CD14-positive monocyte (primary cell): ENCODE measurements around the gene PLPP2. TPM values are rescaled to one million over a fixed set of nuclear protein-coding genes. Genes with fewer than 3 reads are reported as not detected.

ENCODE experiments used
- DNase-seq, 3 donors: peaks; one replicate each; pipeline ENCODE4 v3.0.0-alpha.2; 2011 to 2022
- H2AFZ ChIP-seq: 2 replicates; pipeline ENCODE4 v1.6.0; 2012; ENCODE audit warnings: mild to moderate bottlenecking, low read depth, low read length, inconsistent platforms; ENCODE audit not compliant: insufficient read depth, poor library complexity, severe bottlenecking
- H3K27ac ChIP-seq, 2 donors: 1 replicate in 1 of 2; 2 replicates in 1 of 2; pipeline ENCODE4 v1.5.1; 2012 to 2013; ENCODE audit warnings: low read length in 2 of 2, control low read depth in 1 of 2, inconsistent platforms in 1 of 2, low read depth in 1 of 2, mild to moderate bottlenecking in 1 of 2
- H3K27me3 ChIP-seq, 2 donors: one replicate each; pipeline versions ENCODE4 v1.6.0 to v1.6.1; 2011 to 2013; ENCODE audit warnings: low read length in 2 of 2; ENCODE audit not compliant: control insufficient read depth in 2 of 2, insufficient read depth in 2 of 2
- H3K36me3 ChIP-seq, 2 donors: replicated peaks in 1 of 2; 1 replicate in 1 of 2; 2 replicates in 1 of 2; pipeline versions ENCODE4 v1.5.1 to v1.6.1; 2012 to 2013; ENCODE audit warnings: low read length in 2 of 2, control low read depth in 1 of 2, inconsistent platforms in 1 of 2, mild to moderate bottlenecking in 1 of 2; ENCODE audit not compliant: insufficient read depth in 2 of 2, control insufficient read depth in 1 of 2
- H3K4me1 ChIP-seq, 2 donors: 1 replicate in 1 of 2; 2 replicates in 1 of 2; pipeline versions ENCODE4 v1.5.1 to v1.6.1; 2012 to 2013; ENCODE audit warnings: low read length in 2 of 2, control low read depth in 1 of 2, inconsistent platforms in 1 of 2, mild to moderate bottlenecking in 1 of 2, moderate library complexity in 1 of 2; ENCODE audit not compliant: insufficient read depth in 2 of 2, control insufficient read depth in 1 of 2
- H3K4me2 ChIP-seq: replicated peaks from 2 replicates; pipeline ENCODE3; 2012; ENCODE audit warnings: low read length, moderate library complexity, mild to moderate bottlenecking; ENCODE audit not compliant: poor library complexity, severe bottlenecking; ENCODE audit errors: extremely low read depth
- H3K4me3 ChIP-seq, 3 experiments: fragments of 200-600 bp in 1 of 3; sonication (generic) in 1 of 3; replicated peaks in 1 of 3; 1 replicate in 2 of 3; 2 replicates in 1 of 3; pipeline ENCODE4 v1.5.1; 2011 to 2013; ENCODE audit warnings: low read length in 3 of 3, mild to moderate bottlenecking in 3 of 3, control low read depth in 2 of 3, low read depth in 2 of 3, inconsistent platforms in 1 of 3, moderate library complexity in 1 of 3
- H3K79me2 ChIP-seq: 2 replicates; pipeline ENCODE4 v1.6.0; 2012; ENCODE audit warnings: mild to moderate bottlenecking, control low read depth, inconsistent platforms, low read length, moderate library complexity; ENCODE audit not compliant: insufficient read depth
- H3K9ac ChIP-seq: 2 replicates; pipeline ENCODE4 v1.6.0; 2017; ENCODE audit warnings: low read length, mild to moderate bottlenecking; ENCODE audit not compliant: insufficient read depth, poor library complexity, severe bottlenecking
- H3K9me3 ChIP-seq, 2 donors: replicated peaks in 1 of 2; 1 replicate in 1 of 2; 2 replicates in 1 of 2; pipeline versions ENCODE4 v1.5.1 to v1.6.1; 2012 to 2013; ENCODE audit warnings: low read length in 2 of 2, control low read depth in 1 of 2; ENCODE audit not compliant: control insufficient read depth in 1 of 2, insufficient read depth in 1 of 2
- H4K20me1 ChIP-seq: 2 replicates; pipeline ENCODE4 v1.6.0; 2012; ENCODE audit warnings: mild to moderate bottlenecking, low read length, control low read depth, moderate library complexity; ENCODE audit not compliant: insufficient read depth
- H3K27ac Mint-ChIP-seq, 7 donors: one replicate each; pipeline ENCODE4 v1.8.0; 2020; ENCODE audit warnings: mild to moderate bottlenecking in 7 of 7, mixed read lengths in 7 of 7, moderate library complexity in 6 of 7, inconsistent platforms in 2 of 7
- H3K27me3 Mint-ChIP-seq, 3 donors: one replicate each; pipeline ENCODE4 v1.8.0; 2021 to 2022; ENCODE audit warnings: low read depth in 3 of 3, mild to moderate bottlenecking in 3 of 3, mixed read lengths in 3 of 3, moderate library complexity in 3 of 3, inconsistent platforms in 1 of 3
- H3K36me3 Mint-ChIP-seq, 2 donors: one replicate each; pipeline ENCODE4 v1.8.0; 2020; ENCODE audit warnings: mixed read lengths in 2 of 2, inconsistent platforms in 1 of 2, mild to moderate bottlenecking in 1 of 2
- H3K4me1 Mint-ChIP-seq: one replicate; pipeline ENCODE4 v1.8.0; 2020; ENCODE audit warnings: mild to moderate bottlenecking, mixed read lengths
- H3K4me3 Mint-ChIP-seq, 2 donors: one replicate each; pipeline ENCODE4 v1.8.0; 2020; ENCODE audit warnings: mild to moderate bottlenecking in 2 of 2, mixed read lengths in 2 of 2, moderate library complexity in 1 of 2
- H3K9me3 Mint-ChIP-seq, 7 donors: one replicate each; pipeline ENCODE4 v1.8.0; 2020 to 2022; ENCODE audit warnings: mixed read lengths in 7 of 7, mild to moderate bottlenecking in 6 of 7, moderate library complexity in 6 of 7, inconsistent platforms in 2 of 7
- CTCF ChIP-seq: fragments of 200-600 bp; IDR thresholded peaks from one replicate; pipeline ENCODE4 v1.8.0; 2022; ENCODE audit warnings: antibody characterized with exemption, mild to moderate bottlenecking
- WGBS: methylation state at CpG from one replicate; pipeline ENCODE4 v1.1.5; 2013; ENCODE audit warnings: missing lambda C conversion rate; ENCODE audit not compliant: insufficient coverage; 5-methylcytosine and 5-hydroxymethylcytosine counted together
- intact Hi-C, 2 donors: fragments of 100-400 bp; cut with micrococcal nuclease; formaldehyde crosslinking; loops; one replicate each; pipeline versions ENCODE4 v1.15.0 to v1.15.1; 2023
- polyA plus RNA-seq, 3 donors: library from polyadenylated mRNA; depleted of rRNA in 1 of 3; unstranded in 2 of 3; stranded (reverse) in 1 of 3; fragments of 300-500 nt in 2 of 3; fragments of >200 nt in 1 of 3; fragmentation: Illumina TruSeq in 2 of 3; gene quantifications; 1 replicate in 2 of 3; 2 replicates in 1 of 3; pipeline ENCODE4 v1.2.3, GENCODE V29; 2012 to 2021

Gene PLPP2
- polyA plus RNA-seq, 3 donors = 0.01 TPM; not detected in 2

DNA sequence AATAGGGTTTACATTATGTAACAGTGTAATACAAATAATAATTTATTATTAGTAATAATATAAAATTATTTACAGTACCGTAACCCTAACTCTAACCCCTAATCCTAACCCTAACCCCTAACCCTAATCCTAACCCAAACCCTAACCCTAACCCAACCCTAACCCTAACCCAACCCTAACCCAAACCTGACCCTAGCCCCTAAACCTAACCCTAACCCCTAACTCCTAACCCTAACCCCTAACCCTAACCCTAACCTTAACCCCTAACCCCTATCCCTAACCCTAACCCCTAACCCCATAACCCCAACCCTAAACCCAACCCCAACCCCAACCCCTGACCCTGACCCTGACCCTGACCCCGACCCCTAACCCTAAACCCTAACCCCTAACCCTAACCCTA is 45.7 kb downstream of the PLPP2 start:
- Histone ChIP-seq H3K4me1 (no peaks in the 10 kb centered on the region), H3K79me2 (no peaks in the 10 kb centered on the region), H3K27me3 (no peaks in the 10 kb centered on the region), H3K27ac (no peak overlapping the region), H3K36me3 (no peaks in the 10 kb centered on the region), H2AFZ (no peak overlapping the region), H3K9me3 (peaks cover 0 to 3% of the 10 kb centered on the region in 2 donors), H3K4me2 (no peak overlapping the region), H3K4me3 (no peak overlapping the region), H3K9ac (no peak overlapping the region), H4K20me1 (no peaks in the 10 kb centered on the region)
- WGBS = 100% methylated on average over 1 of the region's 2 CpGs
- no peak for DNase-seq
- Mint-ChIP-seq H3K36me3 (no peaks in the 10 kb centered on the region), H3K27ac (no peak overlapping the region), H3K9me3 (peaks cover 0 to 5% (median 4%) of the 10 kb centered on the region in 7 donors), H3K27me3 (peaks cover under 1 to 4% (median 2%) of the 10 kb centered on the region in 3 donors), H3K4me1 (no peaks in the 10 kb centered on the region), H3K4me3 (no peak overlapping the region)
- no peak for TF ChIP-seq CTCF
- intact Hi-C loops = no loop called here

Other genes with a start within 250 kb of the PLPP2 start
- not detected for gene OR4F17, start 184.3 kb downstream of the PLPP2 start, polyA plus RNA-seq
- 10 to 100 TPM in 1 of 3 donors, 1 to 10 TPM in 2; 3.6 to 21.9 (median 6.9) TPM for gene MIER2, start 53.4 kb upstream of the PLPP2 start, polyA plus RNA-seq
- gene C2CD4C, start 117.7 kb upstream of the PLPP2 start, polyA plus RNA-seq = not detected
- not detected for gene SHC2, start 169.6 kb upstream of the PLPP2 start, polyA plus RNA-seq
- gene MADCAM1, start 205.1 kb upstream of the PLPP2 start, polyA plus RNA-seq = under 1 TPM in 1 of 3 donors, not detected in 2; 0.17 TPM
- gene TPGS1, start 216.1 kb upstream of the PLPP2 start, polyA plus RNA-seq = 10 to 100 TPM in 2 of 3 donors, 1 to 10 TPM in 1; 9.2 to 48.1 (median 14.2) TPM
- 10 to 100 TPM; 25.2 to 49.2 (median 43.0) TPM for gene CDC34, start 240.4 kb upstream of the PLPP2 start, polyA plus RNA-seq